ENCODE results near the gene CISTR. TPM values are rescaled to one million over a fixed set of nuclear protein-coding genes. Genes with fewer than 3 reads are reported as not detected.
"Not testable (repeated sequence)": the region's sequence is repeated elsewhere in the genome, so short reads cannot be mapped to it uniquely, and the experiment has no call there.

The CISTR gene
- total and polyA plus RNA-seq, 2 donors: not detected

- H3K36me3 ChIP-seq (ENCODE audit: insufficient read depth): no peaks in the 10 kb centered on the region
- no peaks in the 10 kb centered on the region for H3K4me1 ChIP-seq (ENCODE audit: insufficient read depth)
- WGBS: 89% methylated on average over 2 of the region's 2 CpGs
- no peak for DNase-seq (ENCODE audit: extremely low spot score)
- H3K4me3 ChIP-seq (ENCODE audit: low read depth, low read length): no peak overlapping the region
- no peak overlapping the region for H3K27ac ChIP-seq (ENCODE audit: low read depth)
Observed at GRCh38 chr12:53733051-53733806, 18.6 kb downstream of the CISTR start.

GRCh38 chr12:53729644-53730043 lies 22.1 kb downstream of the CISTR start:
- H3K4me3 ChIP-seq (ENCODE audit: low read depth, low read length): no peak overlapping the region
- DNase-seq (ENCODE audit: extremely low spot score): no peak
- H3K4me1 ChIP-seq (ENCODE audit: insufficient read depth): no peaks in the 10 kb centered on the region
- no peaks in the 10 kb centered on the region for H3K36me3 ChIP-seq (ENCODE audit: insufficient read depth)
- H3K27ac ChIP-seq (ENCODE audit: low read depth): no peak overlapping the region

- no peak for DNase-seq (ENCODE audit: extremely low spot score)
- H3K4me3 ChIP-seq (ENCODE audit: low read depth, low read length): no peak overlapping the region
Observed at GRCh38 chr12:53728206-53728605, 23.6 kb downstream of the CISTR start.

GRCh38 chr12:53727310-53728041 lies 24.3 kb downstream of the CISTR start, which contains the start of gene CALCOCO1:
Gene CALCOCO1, minus strand, starts transcription at chr12:53727452. Its CDS starts 2,210 bp downstream, at chr12:53725242.
- under 1% methylated on average over 38 of the region's 38 CpGs for WGBS
- Histone ChIP-seq H3K4me3 (ENCODE audit: low read depth, low read length) (peak within 1 kb of the TSS; percentile 86), H3K27ac (ENCODE audit: low read depth) (peak within 1 kb of the TSS; percentile 54), H3K4me1 (ENCODE audit: insufficient read depth) (no peaks in the 10 kb centered on the region), H3K36me3 (ENCODE audit: insufficient read depth) (peaks cover 2% of the 10 kb centered on the region)
- peak; percentile 97 for DNase-seq (ENCODE audit: extremely low spot score)

More at GRCh38 chr12:53728206-53728605, 23.6 kb downstream of the CISTR start:
- Histone ChIP-seq H3K36me3 (ENCODE audit: insufficient read depth) (peaks cover 2% of the 10 kb centered on the region), H3K4me1 (ENCODE audit: insufficient read depth) (no peaks in the 10 kb centered on the region), H3K27ac (ENCODE audit: low read depth) (no peak overlapping the region)
- 49% methylated on average over 7 of the region's 7 CpGs for WGBS

- 1% methylated on average over 15 of the region's 15 CpGs for WGBS
- Histone ChIP-seq H3K4me3 (ENCODE audit: low read depth, low read length) (peak overlapping the region; percentile 86), H3K4me1 (ENCODE audit: insufficient read depth) (no peaks in the 10 kb centered on the region), H3K36me3 (ENCODE audit: insufficient read depth) (peaks cover 2% of the 10 kb centered on the region), H3K27ac (ENCODE audit: low read depth) (peak overlapping the region; percentile 54)
- DNase-seq (ENCODE audit: extremely low spot score): no peak
Observed at GRCh38 chr12:53726946-53727309, 24.9 kb downstream of the CISTR start.

GRCh38 chr12:53726341-53726740 lies 25.4 kb downstream of the CISTR start:
- DNase-seq (ENCODE audit: extremely low spot score): no peak
- Histone ChIP-seq H3K4me3 (ENCODE audit: low read depth, low read length) (peak overlapping the region; percentile 86), H3K36me3 (ENCODE audit: insufficient read depth) (peaks cover 3% of the 10 kb centered on the region), H3K27ac (ENCODE audit: low read depth) (no peak overlapping the region), H3K4me1 (ENCODE audit: insufficient read depth) (no peaks in the 10 kb centered on the region)
- WGBS: 31% methylated on average over 2 of the region's 2 CpGs

GRCh38 chr12:53725824-53726223 lies 26.0 kb downstream of the CISTR start:
- Histone ChIP-seq H3K36me3 (ENCODE audit: insufficient read depth) (peaks cover 7% of the 10 kb centered on the region), H3K4me3 (ENCODE audit: low read depth, low read length) (no peak overlapping the region), H3K4me1 (ENCODE audit: insufficient read depth) (no peaks in the 10 kb centered on the region), H3K27ac (ENCODE audit: low read depth) (no peak overlapping the region)
- WGBS: 29% methylated on average over 4 of the region's 4 CpGs
- no peak for DNase-seq (ENCODE audit: extremely low spot score)

GRCh38 chr12:53722450-53723041 lies 29.2 kb downstream of the CISTR start:
- WGBS: 83% methylated on average over 3 of the region's 3 CpGs
- Histone ChIP-seq H3K4me1 (ENCODE audit: insufficient read depth) (no peaks in the 10 kb centered on the region), H3K4me3 (ENCODE audit: low read depth, low read length) (no peak overlapping the region), H3K27ac (ENCODE audit: low read depth) (no peak overlapping the region), H3K36me3 (ENCODE audit: insufficient read depth) (peaks cover 7% of the 10 kb centered on the region)
- no peak for DNase-seq (ENCODE audit: extremely low spot score)

GRCh38 chr12:53720946-53721345 lies 30.8 kb downstream of the CISTR start:
- Histone ChIP-seq H3K4me3 (ENCODE audit: low read depth, low read length) (no peak overlapping the region), H3K4me1 (ENCODE audit: insufficient read depth) (no peaks in the 10 kb centered on the region), H3K36me3 (ENCODE audit: insufficient read depth) (peaks cover 7% of the 10 kb centered on the region), H3K27ac (ENCODE audit: low read depth) (no peak overlapping the region)
- 80% methylated on average over 1 of the region's 1 CpG for WGBS
- DNase-seq (ENCODE audit: extremely low spot score): no peak

- DNase-seq (ENCODE audit: extremely low spot score): no peak
- Histone ChIP-seq H3K4me1 (ENCODE audit: insufficient read depth) (no peaks in the 10 kb centered on the region), H3K4me3 (ENCODE audit: low read depth, low read length) (no peak overlapping the region), H3K36me3 (ENCODE audit: insufficient read depth) (peaks cover 7% of the 10 kb centered on the region), H3K27ac (ENCODE audit: low read depth) (no peak overlapping the region)
- WGBS: 70% methylated on average over 2 of the region's 2 CpGs
Observed at GRCh38 chr12:53719649-53720048, 32.1 kb downstream of the CISTR start.

GRCh38 chr12:53718567-53718966 lies 33.2 kb downstream of the CISTR start:
- H3K36me3 ChIP-seq (ENCODE audit: insufficient read depth); DNase-seq (ENCODE audit: extremely low spot score); H3K4me3 ChIP-seq (ENCODE audit: low read depth, low read length); H3K4me1 ChIP-seq (ENCODE audit: insufficient read depth); H3K27ac ChIP-seq (ENCODE audit: low read depth): not testable (repeated sequence)
- 95% methylated on average over 6 of the region's 6 CpGs for WGBS

GRCh38 chr12:53717319-53717718 lies 34.5 kb downstream of the CISTR start:
- peaks cover 8% of the 10 kb centered on the region for H3K36me3 ChIP-seq (ENCODE audit: insufficient read depth)
- no peak overlapping the region for H3K4me3 ChIP-seq (ENCODE audit: low read depth, low read length)
- WGBS: 85% methylated on average over 5 of the region's 5 CpGs
- H3K4me1 ChIP-seq (ENCODE audit: insufficient read depth): no peaks in the 10 kb centered on the region
- DNase-seq (ENCODE audit: extremely low spot score): no peak
- H3K27ac ChIP-seq (ENCODE audit: low read depth): no peak overlapping the region

GRCh38 chr12:53714004-53714403 lies 37.8 kb downstream of the CISTR start:
- DNase-seq (ENCODE audit: extremely low spot score): no peak
- H3K4me1 ChIP-seq (ENCODE audit: insufficient read depth): no peaks in the 10 kb centered on the region
- peaks cover 5% of the 10 kb centered on the region for H3K36me3 ChIP-seq (ENCODE audit: insufficient read depth)
- H3K27ac ChIP-seq (ENCODE audit: low read depth): no peak overlapping the region
- H3K4me3 ChIP-seq (ENCODE audit: low read depth, low read length): no peak overlapping the region
- WGBS: 94% methylated on average over 4 of the region's 4 CpGs

GRCh38 chr12:53713516-53713915 lies 38.3 kb downstream of the CISTR start:
- no peak for DNase-seq (ENCODE audit: extremely low spot score)
- WGBS: 77% methylated on average over 9 of the region's 9 CpGs
- Histone ChIP-seq H3K36me3 (ENCODE audit: insufficient read depth) (peaks cover 5% of the 10 kb centered on the region), H3K27ac (ENCODE audit: low read depth) (no peak overlapping the region), H3K4me3 (ENCODE audit: low read depth, low read length) (no peak overlapping the region), H3K4me1 (ENCODE audit: insufficient read depth) (no peaks in the 10 kb centered on the region)
